ENCODE measurements around the gene SLC26A1. TPM values are rescaled to one million over a fixed set of nuclear protein-coding genes. Genes with fewer than 3 reads are reported as not detected.
"Not testable (repeated sequence)": the region's sequence is repeated elsewhere in the genome, so short reads cannot be mapped to it uniquely, and the experiment has no call there.

SLC26A1 gene
- total RNA-seq, 2 donors from 2014 or later, result 0.27 to 0.34 TPM

- H3K9me3 ChIP-seq, result no peaks in the 10 kb centered on the region
- no peak for TF ChIP-seq POLR2A (IDR thresholded peaks at IDR 0.05)
- no peak for TF ChIP-seq POLR2AphosphoS5 (IDR thresholded peaks at IDR 0.05)
- no peak for TF ChIP-seq CTCF (IDR thresholded peaks at IDR 0.05)
- intact Hi-C loops (cut with DNase I), result no loop called here
- H3K27me3 ChIP-seq (replicated peaks; ENCODE audit: insufficient read depth), result no peaks in the 10 kb centered on the region
- no peaks in the 10 kb centered on the region for H3K36me3 ChIP-seq
- no peak for DNase-seq (ENCODE audit: low spot score)
- WGBS, result 73% methylated on average over 9 of the region's 9 CpGs
- no peak overlapping the region for H3K4me3 ChIP-seq
- H3K27ac ChIP-seq, result no peak overlapping the region
- no peaks in the 10 kb centered on the region for H3K4me1 ChIP-seq (replicated peaks)
These were observed 47.1 kb downstream of the SLC26A1 start for GRCh38 chr4:946103-946450.

- Histone ChIP-seq H3K4me1 (replicated peaks) (no peaks in the 10 kb centered on the region), H3K36me3 (no peaks in the 10 kb centered on the region), H3K27ac (no peak overlapping the region), H3K4me3 (no peak overlapping the region), H3K9me3 (no peaks in the 10 kb centered on the region), H3K27me3 (replicated peaks; ENCODE audit: insufficient read depth) (no peaks in the 10 kb centered on the region)
- WGBS, result 63% methylated on average over 28 of the region's 28 CpGs
- TF ChIP-seq CTCF (IDR thresholded peaks at IDR 0.05) (no peak), POLR2AphosphoS5 (IDR thresholded peaks at IDR 0.05) (no peak), POLR2A (IDR thresholded peaks at IDR 0.05) (no peak)
- no peak for DNase-seq (ENCODE audit: low spot score)
- intact Hi-C loops (cut with DNase I), result no loop called here
These were observed 47.7 kb downstream of the SLC26A1 start for GRCh38 chr4:945274-946102.

- H3K27me3 ChIP-seq (replicated peaks; ENCODE audit: insufficient read depth); intact Hi-C loops (cut with DNase I); H3K4me3 ChIP-seq; H3K36me3 ChIP-seq; H3K9me3 ChIP-seq; H3K27ac ChIP-seq; DNase-seq (ENCODE audit: low spot score); H3K4me1 ChIP-seq (replicated peaks): not testable (repeated sequence)
- 90% methylated on average over 4 of the region's 4 CpGs for WGBS
These were observed 53.7 kb downstream of the SLC26A1 start for GRCh38 chr4:939508-939907.

Other genes starting within 250 kb of the SLC26A1 start
- gene CPLX1, start 167.3 kb downstream of the SLC26A1 start, total RNA-seq, result 1 to 10 TPM; 2.5 to 4.4 TPM
- gene GAK, start 61.1 kb downstream of the SLC26A1 start, total RNA-seq, result 100 to 1,000 TPM; 158 to 181 TPM
- 10 to 100 TPM; 44.1 to 74.6 TPM for gene TMEM175, start 60.9 kb downstream of the SLC26A1 start, total RNA-seq
- 10 to 100 TPM; 10.4 to 17.1 TPM for gene DGKQ, start 19.8 kb downstream of the SLC26A1 start, total RNA-seq
- gene IDUA, start 6.4 kb downstream of the SLC26A1 start, total RNA-seq, result 10 to 100 TPM; 53.6 to 56.8 TPM
- 10 to 100 TPM; 26.6 to 29.4 TPM for gene FGFRL1, start 18.2 kb upstream of the SLC26A1 start, total RNA-seq
- gene RNF212, start 120.2 kb upstream of the SLC26A1 start, total RNA-seq, result 10 to 100 TPM in 1 of 2 donors, 1 to 10 TPM in 1; 7.1 to 15.3 TPM
- gene SPON2, start 179.2 kb upstream of the SLC26A1 start, total RNA-seq, result 100 to 1,000 TPM; 107 to 134 TPM